Hematopoietic multipotent progenitor cell treated with erythropoietin and hydrocortisone succinate and interleukin-3 and kit ligand, for 6 days (in vitro differentiated cells): ENCODE measurements around the gene RNF4.

Experiments
- DNase-seq: peaks from one replicate; pipeline ENCODE4 v3.0.0-alpha.2; 2015

The RNF4 gene

DNA sequence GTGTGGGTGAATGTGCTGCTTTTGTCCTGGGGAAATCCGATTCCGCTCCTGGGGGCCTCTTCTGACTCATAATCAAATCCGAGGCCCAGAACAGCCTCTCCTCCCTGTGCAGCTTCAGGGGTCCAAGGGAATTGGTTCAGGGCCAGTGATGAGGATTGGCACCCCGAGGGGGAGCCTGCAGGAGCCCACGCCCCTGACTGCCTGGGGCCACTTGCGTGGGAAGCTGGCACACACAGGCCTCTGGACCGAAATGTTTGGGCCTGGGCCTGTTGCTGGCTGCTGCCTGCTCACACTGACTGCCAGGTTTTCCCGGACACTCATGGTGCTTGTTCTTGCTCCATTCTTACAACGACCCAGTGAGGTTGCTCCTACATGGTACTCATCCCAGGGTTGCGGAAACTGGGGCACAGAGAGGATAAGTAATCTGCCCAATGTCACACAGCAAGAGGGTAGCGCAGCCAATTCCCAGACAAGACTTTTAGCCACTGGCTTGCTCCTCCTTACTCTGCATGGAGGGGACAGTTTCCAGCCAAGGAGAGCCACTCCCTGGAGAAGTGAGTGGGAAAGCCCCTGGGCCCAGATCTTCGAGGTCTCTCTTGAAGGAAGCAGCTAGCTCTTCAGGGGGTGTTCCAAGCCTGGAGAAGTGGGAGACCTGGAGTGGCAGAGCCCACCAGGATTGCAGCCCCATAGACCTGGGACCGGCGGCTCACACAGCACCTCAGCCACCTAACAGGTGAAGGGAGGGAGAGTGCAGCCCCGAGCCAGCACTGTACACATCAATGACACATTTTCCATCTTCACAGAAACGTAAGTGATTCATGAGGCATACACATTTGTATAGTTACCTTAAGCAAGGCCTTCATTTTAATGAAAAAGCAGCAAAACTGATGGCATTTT lies 29.8 kb upstream of the RNF4 start:
- no peak for DNase-seq

DNA sequence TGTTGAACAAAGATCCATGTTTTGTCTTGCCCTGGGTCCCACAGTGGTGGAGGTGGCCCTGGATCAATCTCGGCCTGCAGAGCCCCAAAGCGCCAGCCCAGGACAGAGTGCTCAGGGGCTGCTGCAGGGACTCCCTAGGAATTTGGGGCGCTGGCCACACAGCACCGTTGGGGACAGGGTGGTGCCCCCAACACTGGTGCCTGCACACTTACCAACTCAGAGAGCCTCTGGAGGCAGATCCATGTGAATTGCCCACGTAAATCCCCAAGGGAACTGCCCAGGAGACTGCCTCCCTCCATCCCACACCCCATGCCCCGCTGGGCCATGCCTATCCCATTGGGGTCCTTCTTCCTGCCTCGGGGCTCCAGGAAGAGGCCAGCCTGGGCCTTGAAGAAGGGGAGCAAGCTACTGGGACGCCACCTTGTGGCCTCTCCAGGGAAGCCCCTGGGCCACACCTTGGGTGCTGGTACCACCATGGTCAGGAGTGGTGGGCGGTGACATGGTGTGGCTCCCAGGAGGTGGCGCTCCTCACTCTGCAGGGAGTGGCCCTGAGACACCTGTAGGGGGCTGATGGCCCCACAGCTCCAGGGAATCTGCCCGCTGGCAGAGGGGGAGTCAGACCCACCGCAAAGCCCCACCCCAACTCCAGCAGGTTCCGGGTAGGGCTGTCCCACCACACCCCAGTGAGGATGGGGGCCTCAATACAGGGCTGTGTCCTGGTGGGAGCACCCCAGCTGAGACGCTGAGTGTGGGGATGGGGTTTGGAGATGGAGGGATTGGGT lies 27.3 kb upstream of the RNF4 start:
- DNase-seq, result peak; percentile 89

GRCh38 chr4:2442175-2442993 lies 26.5 kb upstream of the RNF4 start:
- no peak for DNase-seq

DNA sequence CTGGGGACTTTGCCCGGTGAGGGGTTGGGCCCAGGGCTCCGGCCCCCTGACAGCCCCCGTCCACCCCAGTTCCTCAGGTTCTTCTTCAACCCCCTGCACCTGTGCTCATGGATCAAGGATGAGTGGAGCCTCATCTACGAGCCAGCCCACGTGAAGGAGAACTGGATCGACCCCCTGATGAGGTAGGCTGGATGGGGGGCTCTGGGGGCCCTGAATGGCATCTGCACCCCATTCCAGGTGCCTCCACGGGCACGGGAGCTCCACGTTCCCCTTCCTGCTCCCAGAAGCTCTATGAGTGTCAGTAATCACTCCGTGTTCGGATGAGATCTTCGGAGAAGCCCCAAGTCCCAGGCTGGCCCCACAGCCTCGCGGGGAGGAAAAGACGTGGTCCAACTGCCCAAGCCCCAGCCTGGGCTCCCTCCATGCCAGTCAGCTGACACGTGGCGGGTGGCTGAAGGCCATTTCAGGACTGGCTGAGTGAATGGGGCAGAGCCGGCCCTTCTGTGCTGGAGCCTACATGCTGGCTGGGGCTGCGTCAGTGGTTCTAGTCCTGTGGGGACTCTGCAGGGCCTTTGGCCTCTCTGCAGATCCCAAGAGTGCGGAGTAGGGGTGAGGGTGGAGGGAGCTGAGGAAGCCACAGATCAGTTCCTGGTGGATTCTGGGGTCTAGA lies 25.7 kb upstream of the RNF4 start:
- no peak for DNase-seq

DNA sequence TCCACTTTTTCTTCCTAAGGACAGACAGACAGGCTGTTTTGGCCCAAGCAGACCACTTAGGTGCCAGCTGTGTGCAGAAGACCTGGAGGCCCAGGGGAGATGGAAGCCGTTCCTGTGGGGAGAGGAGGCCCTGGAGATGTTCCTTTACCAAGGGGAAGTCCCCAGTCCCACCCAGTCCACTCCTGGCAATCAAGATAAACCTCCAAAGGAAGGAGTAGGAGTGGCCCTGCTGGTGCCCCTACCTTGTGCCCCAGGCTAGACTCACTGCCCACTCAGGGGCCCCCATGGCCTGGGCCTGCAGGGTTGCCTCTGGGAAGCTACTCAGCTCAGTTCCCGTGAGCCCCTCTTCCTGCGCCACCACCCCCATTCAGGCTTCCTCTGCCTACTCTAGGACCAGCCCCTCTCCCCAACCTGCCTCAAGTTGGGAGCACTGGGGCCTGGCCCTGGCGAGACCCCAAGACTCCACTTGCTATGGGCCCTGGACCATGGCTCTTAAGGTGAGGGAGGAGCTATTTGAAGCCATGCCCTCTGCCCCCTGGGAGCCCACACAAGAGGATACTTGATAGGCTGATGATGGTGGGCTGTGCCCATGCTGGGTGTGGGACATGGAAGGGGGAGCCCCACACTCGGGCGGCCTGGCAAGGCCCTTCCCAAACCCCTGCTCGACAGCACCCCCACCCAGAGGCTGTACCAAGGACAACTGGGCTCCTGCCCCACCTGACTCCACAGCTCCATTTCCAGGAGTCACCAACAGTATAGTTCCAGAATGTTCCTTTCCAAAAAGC lies 24.8 kb upstream of the RNF4 start:
- DNase-seq, result peak; percentile 18

DNA sequence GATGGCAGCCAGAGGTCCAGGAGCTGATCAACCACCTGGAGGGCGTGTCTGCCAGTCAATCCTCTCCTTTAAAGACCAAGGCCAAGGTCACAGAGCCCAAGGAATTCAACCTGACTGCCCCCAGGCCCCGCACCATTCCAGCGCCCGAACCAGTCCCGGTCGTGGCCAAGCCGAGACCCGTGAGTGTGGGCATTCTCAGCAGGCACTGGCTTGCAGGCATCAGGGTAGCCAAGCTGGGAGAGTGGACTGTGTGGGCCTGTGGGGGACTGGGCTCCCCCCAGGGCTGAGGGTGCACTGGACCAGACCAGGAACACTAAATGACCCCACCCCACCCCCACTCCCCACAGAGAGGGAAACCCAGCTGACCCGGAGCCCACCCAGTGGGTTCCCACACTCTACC lies 23.8 kb upstream of the RNF4 start:
- DNase-seq, result no peak

DNA sequence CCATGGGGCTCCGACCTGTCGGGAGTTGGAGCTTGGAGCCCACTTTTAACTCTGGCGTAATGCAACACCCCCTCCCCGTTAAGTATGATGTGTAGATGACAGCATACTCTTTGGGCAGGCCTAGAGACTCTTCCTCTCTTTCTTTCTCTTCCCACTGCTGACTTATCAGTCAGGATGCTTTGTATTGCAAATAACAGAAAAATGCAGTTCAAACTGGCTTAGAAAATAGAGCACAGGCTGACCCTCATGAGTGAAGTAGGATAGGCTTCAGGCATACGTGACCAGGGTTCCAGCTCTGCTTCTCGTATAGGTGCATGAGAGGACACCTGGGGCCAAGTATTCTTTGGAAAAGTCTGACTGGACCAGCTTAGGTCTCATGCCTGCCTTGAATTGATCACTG lies 23.3 kb upstream of the RNF4 start:
- DNase-seq, result no peak

DNA sequence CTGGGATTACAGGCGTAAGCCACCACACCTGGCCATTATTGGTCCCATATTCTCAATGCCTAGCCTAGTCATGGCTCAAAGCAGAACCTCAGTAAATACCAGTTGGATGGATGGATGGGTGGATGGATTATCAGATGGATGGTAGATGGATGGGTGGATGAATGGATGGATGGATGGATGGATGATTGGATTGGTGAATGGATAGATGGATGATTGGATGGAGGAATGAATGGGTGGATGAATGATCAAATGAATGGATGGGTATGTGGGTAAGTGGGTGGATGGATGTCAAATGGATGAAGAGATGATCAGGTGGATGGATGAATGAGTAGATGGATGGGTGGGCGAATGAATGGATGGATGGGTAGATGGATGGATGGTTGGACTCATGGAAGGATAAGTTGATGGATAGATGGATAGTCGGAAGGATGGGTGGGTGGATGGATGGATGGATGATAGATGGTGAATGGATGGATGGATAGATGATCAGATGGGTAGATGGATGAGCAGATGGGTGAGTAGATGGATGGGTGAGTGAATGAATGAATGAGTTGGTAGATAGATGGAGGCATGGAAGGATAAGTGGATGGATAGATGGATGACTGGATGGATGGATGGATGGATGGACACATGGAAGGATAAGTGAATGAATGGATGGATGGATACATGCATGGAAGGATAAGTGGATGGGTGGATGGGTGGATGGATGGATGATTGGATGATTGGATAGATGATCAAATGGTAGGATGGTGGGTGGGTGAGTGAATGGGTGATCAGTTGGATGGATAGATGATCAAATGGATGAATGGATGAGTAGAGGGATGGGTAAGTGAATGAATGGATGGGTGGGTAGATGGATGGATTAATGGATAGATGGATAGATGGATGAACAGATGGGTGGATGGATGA lies 22.0 kb upstream of the RNF4 start:
- DNase-seq, result no peak

- no peak for DNase-seq
Measured at GRCh38 chr4:2448589-2448988, 20.3 kb upstream of the RNF4 start.

DNA sequence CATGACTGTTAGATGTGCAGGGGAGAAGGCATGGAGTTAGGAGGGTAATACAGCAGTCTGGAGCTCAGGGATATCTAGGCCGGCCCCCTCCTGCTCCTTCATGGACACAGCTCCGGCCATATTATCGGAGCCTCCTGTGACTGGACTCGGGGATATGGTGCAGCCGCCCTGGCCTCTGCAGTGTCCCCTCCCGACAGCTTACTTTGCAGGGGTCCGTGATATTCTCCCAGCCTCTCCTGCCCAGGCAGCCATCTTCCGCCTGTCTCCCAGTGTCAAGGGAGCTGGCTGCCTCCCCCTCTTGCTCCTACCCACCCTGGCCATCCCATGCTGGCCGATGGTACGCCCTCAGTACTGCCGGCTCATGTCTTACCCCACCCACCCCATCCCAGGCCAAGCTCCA lies 19.9 kb upstream of the RNF4 start:
- DNase-seq, result no peak

- DNase-seq, result no peak
Measured at GRCh38 chr4:2449511-2450392, 19.2 kb upstream of the RNF4 start.

DNA sequence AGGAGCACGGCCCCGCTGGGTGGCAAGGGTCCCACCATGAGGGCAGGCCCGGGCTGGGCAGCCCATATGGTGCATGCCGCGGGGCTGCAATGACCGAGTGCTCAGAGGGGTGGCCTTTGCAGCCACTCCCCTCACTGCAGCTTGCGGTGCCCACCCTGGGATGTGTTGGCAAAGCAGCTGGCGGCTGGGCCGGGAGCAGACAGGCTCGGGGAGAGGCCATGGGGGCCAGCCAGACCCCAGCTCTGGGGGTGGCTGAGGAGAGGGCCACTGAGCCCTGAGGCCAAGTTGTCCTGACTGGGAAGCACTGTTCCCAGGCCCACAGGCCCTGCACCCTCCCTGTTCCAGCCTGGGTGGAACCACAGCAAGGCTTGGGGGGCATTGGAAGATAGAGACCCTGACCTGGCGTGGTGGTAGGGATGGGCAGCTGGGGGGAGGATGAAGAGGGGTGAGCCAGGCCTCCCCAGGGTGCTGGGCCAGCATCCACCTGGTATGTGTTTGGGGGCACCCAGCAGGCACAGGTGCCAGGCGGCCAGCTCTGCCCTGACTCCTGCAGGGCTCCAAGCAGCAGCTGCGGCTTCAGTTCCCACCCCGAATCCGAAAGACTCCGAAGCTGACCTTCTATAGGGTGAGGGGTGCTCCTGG lies 18.4 kb upstream of the RNF4 start:
- no peak for DNase-seq

GRCh38 chr4:2451036-2451520 lies 17.8 kb upstream of the RNF4 start:
- DNase-seq, result no peak

- no peak for DNase-seq
Measured at GRCh38 chr4:2451821-2452785, 16.8 kb upstream of the RNF4 start.

GRCh38 chr4:2457481-2458295 lies 11.2 kb upstream of the RNF4 start:
- DNase-seq, result no peak

GRCh38 chr4:2458546-2459491 lies 10.1 kb upstream of the RNF4 start:
- no peak for DNase-seq
